Epithelial cell of esophagus (primary cell): Measurements from ENCODE around the gene CNTNAP2.

Source experiments
- DNase-seq: peaks from one replicate; pipeline ENCODE4 v3.0.0; 2010; ENCODE audit warnings: low read depth
- H3K4me3 ChIP-seq: 2 replicates; pipeline ENCODE4 v1.5.1; 2011; ENCODE audit warnings: mild to moderate bottlenecking, low read length, control low read depth
- TF ChIP-seq, protein P1 (sequence below): IDR thresholded peaks from 2 replicates; pipeline ENCODE4 v1.5.1; 2011; ENCODE audit warnings: low read depth, mild to moderate bottlenecking, low read length, control low read depth, inconsistent platforms; ENCODE audit not compliant: insufficient read depth; ENCODE audit errors: missing control alignments

CNTNAP2 gene

DNA sequence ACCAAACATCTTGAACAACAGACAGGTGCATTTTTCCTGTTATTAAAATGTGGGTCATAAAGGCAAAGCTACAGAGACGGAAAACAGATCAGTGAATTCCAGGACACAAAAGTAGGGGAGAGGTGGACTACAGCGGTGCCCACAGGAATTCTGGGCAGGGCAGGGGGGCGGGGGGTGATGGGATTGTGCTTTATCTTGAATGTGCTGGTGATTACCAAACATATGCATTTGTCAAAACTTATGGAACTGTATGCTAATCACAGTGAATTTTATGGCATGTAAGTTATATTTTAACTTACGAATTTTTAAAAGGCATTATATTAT is 519.4 kb downstream of the CNTNAP2 start:
- DNase-seq = no peak
- TF ChIP-seq, protein P1, sequence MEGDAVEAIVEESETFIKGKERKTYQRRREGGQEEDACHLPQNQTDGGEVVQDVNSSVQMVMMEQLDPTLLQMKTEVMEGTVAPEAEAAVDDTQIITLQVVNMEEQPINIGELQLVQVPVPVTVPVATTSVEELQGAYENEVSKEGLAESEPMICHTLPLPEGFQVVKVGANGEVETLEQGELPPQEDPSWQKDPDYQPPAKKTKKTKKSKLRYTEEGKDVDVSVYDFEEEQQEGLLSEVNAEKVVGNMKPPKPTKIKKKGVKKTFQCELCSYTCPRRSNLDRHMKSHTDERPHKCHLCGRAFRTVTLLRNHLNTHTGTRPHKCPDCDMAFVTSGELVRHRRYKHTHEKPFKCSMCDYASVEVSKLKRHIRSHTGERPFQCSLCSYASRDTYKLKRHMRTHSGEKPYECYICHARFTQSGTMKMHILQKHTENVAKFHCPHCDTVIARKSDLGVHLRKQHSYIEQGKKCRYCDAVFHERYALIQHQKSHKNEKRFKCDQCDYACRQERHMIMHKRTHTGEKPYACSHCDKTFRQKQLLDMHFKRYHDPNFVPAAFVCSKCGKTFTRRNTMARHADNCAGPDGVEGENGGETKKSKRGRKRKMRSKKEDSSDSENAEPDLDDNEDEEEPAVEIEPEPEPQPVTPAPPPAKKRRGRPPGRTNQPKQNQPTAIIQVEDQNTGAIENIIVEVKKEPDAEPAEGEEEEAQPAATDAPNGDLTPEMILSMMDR = no peak
- no peak overlapping the region for H3K4me3 ChIP-seq

DNA sequence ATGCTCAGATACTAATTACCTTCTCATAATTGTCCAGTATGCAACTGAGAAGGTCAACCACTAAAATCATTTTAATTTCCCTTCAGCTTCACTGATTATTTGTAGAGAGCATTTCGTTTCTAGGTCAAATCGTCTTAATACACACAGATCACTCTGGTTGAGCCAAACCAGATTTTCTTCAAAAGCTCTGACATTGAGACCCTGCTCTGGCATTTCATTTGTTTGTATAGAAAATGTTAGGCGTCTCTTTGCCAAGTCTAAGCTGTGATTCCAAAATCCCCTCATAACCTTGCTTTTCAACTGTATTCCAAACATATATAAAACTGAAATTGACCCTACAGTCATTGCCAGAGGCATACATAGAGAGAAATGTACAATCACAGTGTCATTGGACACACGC is 520.0 kb downstream of the CNTNAP2 start:
- H3K4me3 ChIP-seq = no peak overlapping the region
- TF ChIP-seq, protein P1 = no peak
- no peak for DNase-seq

DNA sequence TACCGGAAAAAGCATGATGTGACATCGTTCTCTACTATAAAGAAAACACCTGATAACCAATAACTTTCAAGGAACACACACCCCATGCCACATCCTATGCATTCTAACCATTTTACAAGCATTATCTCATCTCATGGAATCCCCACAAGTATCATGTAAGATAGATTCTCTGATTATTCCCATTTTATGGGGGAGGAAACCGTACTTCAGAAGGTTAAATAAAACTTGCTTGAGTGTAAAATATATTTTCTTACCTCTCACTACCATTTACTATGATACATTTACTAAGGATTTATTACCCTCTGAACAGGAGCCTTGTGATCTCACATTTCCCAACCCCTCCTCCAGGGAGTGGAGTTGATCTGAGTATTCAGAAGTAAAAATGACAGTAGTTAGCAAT is 522.7 kb downstream of the CNTNAP2 start:
- DNase-seq = no peak
- TF ChIP-seq, protein P1 = no peak
- H3K4me3 ChIP-seq = no peak overlapping the region

DNA sequence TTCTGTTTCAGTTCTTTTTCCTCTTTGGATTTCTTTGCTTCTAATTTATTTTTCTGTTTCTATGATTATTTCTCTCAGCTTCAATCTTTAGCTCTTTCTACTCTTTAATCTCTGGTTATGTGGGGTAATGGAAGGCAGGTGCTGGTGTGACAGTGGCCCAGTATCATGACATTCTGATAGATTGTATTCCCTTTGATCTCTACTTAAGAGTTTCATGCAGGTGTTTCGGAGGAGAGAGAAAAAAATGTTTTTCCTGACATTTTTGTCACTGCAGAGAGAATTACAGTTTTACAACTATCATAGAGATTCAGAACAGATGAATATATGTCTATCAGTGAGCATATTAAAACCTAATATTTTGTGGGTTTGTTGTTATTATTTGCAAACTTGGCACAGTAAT is 524.9 kb downstream of the CNTNAP2 start:
- H3K4me3 ChIP-seq = no peak overlapping the region
- no peak for DNase-seq
- TF ChIP-seq, protein P1 = no peak

DNA sequence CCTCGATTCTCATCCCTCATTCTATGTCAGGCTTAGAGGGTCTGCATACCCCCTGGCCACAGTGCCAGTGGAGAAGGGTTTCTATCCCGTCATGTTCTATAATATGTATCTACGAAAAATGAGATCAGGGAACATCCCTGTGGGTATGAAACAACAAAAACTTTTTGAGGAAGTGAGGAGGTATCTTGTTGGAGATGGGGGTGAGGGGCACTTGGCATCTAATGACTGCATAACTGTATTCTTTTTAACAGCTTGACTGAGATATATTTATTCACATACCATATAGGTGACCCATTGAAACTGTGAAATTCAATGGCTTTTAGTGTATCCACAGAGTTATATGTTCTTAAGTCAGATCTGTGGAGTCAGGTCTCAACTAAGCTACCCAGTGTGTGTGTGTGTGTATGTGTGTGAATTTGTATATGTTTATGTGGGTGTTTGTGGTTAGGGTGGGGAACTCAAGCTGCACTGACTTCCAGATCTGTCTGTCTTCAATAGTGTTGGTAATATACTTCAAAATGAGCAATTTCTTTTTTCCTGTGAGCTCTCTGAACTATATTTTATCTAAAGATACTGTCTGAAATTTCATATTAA is 528.9 kb downstream of the CNTNAP2 start:
- TF ChIP-seq, protein P1 = no peak
- H3K4me3 ChIP-seq = no peak overlapping the region
- no peak for DNase-seq

DNA sequence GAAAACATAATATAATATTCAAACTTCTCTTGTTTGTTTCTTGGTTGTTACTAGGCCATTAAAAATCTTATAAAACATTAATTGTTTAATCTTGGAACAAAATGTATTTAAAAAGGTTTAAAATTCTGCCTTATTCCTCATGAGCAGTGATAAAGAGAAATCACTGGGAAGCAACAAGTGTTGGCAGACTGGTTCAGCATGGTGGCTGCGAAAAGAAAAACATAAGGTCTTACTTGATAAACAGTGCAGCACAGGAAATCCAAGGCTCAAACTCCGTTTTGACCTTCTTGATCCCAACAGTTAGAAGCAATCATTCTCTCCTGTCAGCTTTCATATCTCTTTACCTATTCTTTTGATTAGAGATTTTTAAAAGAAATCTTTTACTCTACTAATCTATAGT is 530.8 kb downstream of the CNTNAP2 start:
- H3K4me3 ChIP-seq = no peak overlapping the region
- TF ChIP-seq, protein P1 = no peak
- DNase-seq = no peak

DNA sequence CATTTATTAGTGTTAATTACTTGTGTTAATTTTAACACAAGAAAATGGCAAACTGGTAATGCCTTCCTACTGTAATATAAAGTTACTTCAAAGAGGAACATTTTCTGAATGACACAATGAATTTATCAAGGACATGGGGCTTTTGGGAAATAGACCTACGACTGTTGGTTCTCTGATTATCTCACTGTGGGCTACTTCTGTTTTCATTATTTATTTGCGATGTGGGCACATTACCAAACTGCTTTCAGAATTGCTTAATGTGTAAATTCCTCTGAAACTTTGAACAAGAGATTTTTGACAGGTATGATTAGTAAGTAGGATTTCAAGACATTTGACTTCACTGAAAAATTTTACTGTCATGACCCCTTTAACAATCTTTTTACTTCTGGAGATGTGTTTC is 535.6 kb downstream of the CNTNAP2 start:
- TF ChIP-seq, protein P1 = no peak
- H3K4me3 ChIP-seq = no peak overlapping the region

More for the DNA sequence above, 535.6 kb downstream of the CNTNAP2 start:
- DNase-seq = no peak
